Measurements from ENCODE around the gene COX4I2. TPM values are rescaled to one million over a fixed set of nuclear protein-coding genes. Genes with fewer than 3 reads are reported as not detected.

Gene COX4I2
- total RNA-seq, 1 donor from 2014 or later, result 7.6 TPM

DNA sequence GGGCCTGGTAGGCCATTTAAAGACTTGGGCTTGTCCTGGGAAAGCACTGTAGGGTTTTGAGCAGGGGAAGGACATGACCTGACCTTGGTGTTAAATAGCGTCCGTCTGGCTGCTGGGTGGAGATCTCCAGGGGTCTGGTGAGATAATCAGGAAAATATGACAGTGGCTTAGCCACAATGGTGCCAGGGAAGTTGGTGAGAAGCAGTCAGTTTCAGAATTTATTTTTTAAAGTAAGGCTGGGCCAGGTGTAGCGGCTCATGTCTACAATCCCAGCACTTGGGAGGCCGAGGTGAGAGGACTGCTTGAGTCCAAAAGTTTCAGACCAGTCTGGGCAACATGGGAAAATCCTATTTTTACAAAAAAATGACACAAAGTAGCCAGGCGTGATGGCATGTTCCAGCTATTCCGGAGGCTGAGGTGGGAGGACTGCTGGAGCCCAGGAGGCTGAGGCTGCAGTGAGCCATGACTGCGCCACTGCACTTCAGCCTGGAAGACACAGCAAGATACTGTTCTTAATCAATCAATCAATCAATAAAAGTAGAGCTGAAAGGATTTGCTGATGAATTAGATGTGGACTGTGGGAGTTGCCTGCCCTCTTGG, 43.5 kb downstream of the COX4I2 start:
- peak overlapping the region; percentile 95 for H3K27ac ChIP-seq (replicated peaks)
- peaks cover 26% of the 10 kb centered on the region for H3K36me3 ChIP-seq
- no peaks in the 10 kb centered on the region for H3K27me3 ChIP-seq (ENCODE audit: low read depth)
- peaks cover 100% of the 10 kb centered on the region for H3K4me1 ChIP-seq
- no peak overlapping the region for H3K4me3 ChIP-seq
- DNase-seq, result no peak
- intact Hi-C loops (cut with micrococcal nuclease), result no loop called here
- TF ChIP-seq, protein P1, sequence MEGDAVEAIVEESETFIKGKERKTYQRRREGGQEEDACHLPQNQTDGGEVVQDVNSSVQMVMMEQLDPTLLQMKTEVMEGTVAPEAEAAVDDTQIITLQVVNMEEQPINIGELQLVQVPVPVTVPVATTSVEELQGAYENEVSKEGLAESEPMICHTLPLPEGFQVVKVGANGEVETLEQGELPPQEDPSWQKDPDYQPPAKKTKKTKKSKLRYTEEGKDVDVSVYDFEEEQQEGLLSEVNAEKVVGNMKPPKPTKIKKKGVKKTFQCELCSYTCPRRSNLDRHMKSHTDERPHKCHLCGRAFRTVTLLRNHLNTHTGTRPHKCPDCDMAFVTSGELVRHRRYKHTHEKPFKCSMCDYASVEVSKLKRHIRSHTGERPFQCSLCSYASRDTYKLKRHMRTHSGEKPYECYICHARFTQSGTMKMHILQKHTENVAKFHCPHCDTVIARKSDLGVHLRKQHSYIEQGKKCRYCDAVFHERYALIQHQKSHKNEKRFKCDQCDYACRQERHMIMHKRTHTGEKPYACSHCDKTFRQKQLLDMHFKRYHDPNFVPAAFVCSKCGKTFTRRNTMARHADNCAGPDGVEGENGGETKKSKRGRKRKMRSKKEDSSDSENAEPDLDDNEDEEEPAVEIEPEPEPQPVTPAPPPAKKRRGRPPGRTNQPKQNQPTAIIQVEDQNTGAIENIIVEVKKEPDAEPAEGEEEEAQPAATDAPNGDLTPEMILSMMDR (IDR thresholded peaks at IDR 0.05; ENCODE audit: borderline replicate concordance), result no peak
- H3K9me3 ChIP-seq (replicated peaks), result no peaks in the 10 kb centered on the region

DNA sequence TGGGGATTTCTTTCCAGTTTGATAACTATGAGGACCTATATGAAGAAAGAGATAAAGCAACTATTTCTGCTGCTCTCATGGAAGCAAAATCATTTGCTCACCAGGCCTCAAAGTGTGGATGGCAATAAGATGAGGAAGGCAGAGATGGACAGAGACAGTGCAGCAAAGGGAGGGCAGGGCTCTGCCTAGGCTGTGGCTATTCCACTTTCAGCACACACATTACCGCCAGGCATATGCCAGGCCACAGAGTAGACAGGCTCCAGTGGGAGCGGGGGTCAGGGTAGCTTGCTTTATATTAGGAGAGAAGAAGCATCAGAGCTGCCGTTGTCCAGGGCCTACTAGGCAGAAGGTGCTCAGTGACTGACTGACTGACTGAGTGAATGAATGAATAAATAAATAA, 44.1 kb downstream of the COX4I2 start:
- peaks cover 100% of the 10 kb centered on the region for H3K4me1 ChIP-seq

DNA sequence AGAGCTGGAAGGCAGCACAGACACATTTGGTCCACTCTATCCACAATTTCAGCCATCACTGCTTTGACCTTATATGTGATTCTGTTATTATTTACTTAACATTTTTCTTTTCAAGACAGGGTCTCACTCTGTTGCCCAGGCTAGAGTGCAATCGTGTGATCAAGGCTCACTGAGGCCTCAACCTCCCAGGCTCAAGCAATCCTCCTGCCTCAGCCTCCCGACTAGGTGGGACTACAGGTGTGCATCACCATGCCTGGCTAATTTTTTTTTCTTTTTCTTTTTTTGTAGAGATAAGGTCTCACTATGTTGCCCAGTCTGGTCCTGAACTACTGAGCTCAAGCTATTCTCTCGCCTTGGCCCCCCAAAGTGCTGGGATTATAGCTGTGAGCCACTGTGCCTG, 44.6 kb downstream of the COX4I2 start:
- Histone ChIP-seq H3K27ac (replicated peaks) (peak overlapping the region; percentile 95), H3K9me3 (replicated peaks) (no peaks in the 10 kb centered on the region), H3K36me3 (peaks cover 37% of the 10 kb centered on the region), H3K4me1 (peaks cover 100% of the 10 kb centered on the region), H3K4me3 (no peak overlapping the region), H3K27me3 (ENCODE audit: low read depth) (no peaks in the 10 kb centered on the region)
- intact Hi-C loops (cut with micrococcal nuclease), result no loop called here
- DNase-seq, result no peak
- TF ChIP-seq, protein P1 (IDR thresholded peaks at IDR 0.05; ENCODE audit: borderline replicate concordance), result no peak

More for the DNA sequence above, 44.1 kb downstream of the COX4I2 start:
- intact Hi-C loops (cut with micrococcal nuclease), result no loop called here
- Histone ChIP-seq H3K9me3 (replicated peaks) (no peaks in the 10 kb centered on the region), H3K4me3 (no peak overlapping the region), H3K27me3 (ENCODE audit: low read depth) (no peaks in the 10 kb centered on the region), H3K27ac (replicated peaks) (peak overlapping the region; percentile 95), H3K36me3 (peaks cover 31% of the 10 kb centered on the region)
- no peak for DNase-seq
- TF ChIP-seq, protein P1 (IDR thresholded peaks at IDR 0.05; ENCODE audit: borderline replicate concordance), result no peak

DNA sequence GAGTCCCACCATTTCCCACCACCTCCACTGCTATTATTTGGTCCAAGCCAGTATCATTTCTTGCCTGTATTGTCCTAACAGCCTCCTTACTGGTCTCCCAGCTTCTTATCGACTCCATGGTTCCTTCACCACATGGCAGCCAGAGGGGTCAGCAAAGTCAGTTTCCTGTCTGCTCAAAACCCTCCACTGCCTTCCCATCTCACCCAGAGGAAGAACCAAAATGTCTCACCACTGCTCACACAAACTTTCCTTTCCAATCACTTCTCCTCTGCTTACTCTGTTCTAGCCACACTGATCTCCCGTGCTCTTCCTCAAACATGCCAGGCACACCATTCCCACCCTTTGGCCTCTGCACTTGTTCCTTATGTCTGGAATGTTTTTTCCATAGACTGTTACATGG, 45.2 kb downstream of the COX4I2 start:
- TF ChIP-seq, protein P1 (IDR thresholded peaks at IDR 0.05; ENCODE audit: borderline replicate concordance), result no peak
- intact Hi-C loops (cut with micrococcal nuclease), result no loop called here
- Histone ChIP-seq H3K9me3 (replicated peaks) (no peaks in the 10 kb centered on the region), H3K27ac (replicated peaks) (peak overlapping the region; percentile 95), H3K27me3 (ENCODE audit: low read depth) (no peaks in the 10 kb centered on the region), H3K4me1 (peaks cover 99% of the 10 kb centered on the region), H3K4me3 (no peak overlapping the region), H3K36me3 (peaks cover 37% of the 10 kb centered on the region)
- no peak for DNase-seq

DNA sequence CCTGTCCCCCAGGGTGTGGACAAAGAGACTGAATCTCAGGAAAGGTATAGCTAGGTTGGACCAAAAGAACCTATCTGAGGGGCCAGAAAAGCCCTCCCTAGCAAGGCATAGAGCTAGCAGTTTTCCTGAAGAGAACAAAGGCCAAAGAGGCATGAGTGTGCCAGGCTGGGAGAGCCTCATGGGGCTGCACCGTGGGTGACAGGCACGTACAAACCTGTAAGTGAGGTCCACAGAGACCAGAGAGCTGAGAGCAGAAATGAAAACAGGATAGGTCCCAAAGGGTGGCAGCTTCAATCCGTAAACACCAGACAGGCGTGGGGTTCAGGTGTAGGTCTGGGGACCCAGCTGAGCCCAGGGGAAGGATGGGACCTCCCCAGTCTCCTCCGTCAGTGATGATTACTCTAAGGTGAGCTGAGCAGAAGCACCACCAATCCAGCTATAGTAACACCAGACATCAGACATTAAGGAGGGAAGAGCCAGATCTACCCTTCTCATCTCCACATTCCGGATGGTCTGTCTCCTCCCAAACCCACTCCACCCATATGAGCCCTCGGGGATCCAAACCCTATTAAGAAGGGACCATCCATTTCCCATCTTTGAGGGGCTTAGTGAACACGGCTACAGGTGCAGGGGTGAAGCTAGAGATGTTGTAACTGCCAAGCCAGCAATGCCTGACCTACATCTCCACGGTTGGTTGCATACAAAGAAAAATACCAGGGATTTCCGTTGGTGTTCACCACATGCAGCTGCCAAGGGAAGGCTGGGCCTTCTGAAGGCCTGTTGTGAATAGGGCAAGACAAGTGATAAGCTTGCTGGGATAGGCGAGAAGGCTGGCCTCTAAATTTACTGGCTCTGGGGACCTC, 46.7 kb downstream of the COX4I2 start:
- intact Hi-C loops (cut with micrococcal nuclease), result no loop called here
- Histone ChIP-seq H3K9me3 (replicated peaks) (no peaks in the 10 kb centered on the region), H3K36me3 (peaks cover 37% of the 10 kb centered on the region), H3K4me1 (peaks cover 92% of the 10 kb centered on the region), H3K4me3 (no peak overlapping the region), H3K27ac (replicated peaks) (peak overlapping the region; percentile 61), H3K27me3 (ENCODE audit: low read depth) (no peaks in the 10 kb centered on the region)
- DNase-seq, result no peak
- TF ChIP-seq, protein P1 (IDR thresholded peaks at IDR 0.05; ENCODE audit: borderline replicate concordance), result no peak

Data from left ventricle myocardium inferior (tissue), 1 donor.